Measurements from ENCODE around the gene FGB. TPM values are rescaled to one million over a fixed set of nuclear protein-coding genes. Genes with fewer than 3 reads are reported as not detected.

Gene FGB
- total RNA-seq, 1 donor from 2014 or later: not detected

- POLR2A ChIA-PET: no interaction called here
- H3K27me3 Mint-ChIP-seq: peaks cover 26% of the 10 kb centered on the region
- ATAC-seq (ENCODE audit: low read depth): no peak
Measured at GRCh38 chr4:154611833-154612232, 49.0 kb downstream of the FGB start.

GRCh38 chr4:154612472-154613414, 49.9 kb downstream of the FGB start, which contains the start of gene FGG:
TSS of gene FGG (minus strand) at chr4:154612656. CDS start at chr4:154612609, 47 bp downstream.
- Mint-ChIP-seq H3K27ac (no peak within 1 kb of the TSS), H3K36me3 (ENCODE audit: low read depth) (no peaks in the 10 kb centered on the region), H3K9me3 (no peaks in the 10 kb centered on the region), H3K4me1 (peaks cover 11% of the 10 kb centered on the region), H3K27me3 (peaks cover 19% of the 10 kb centered on the region), H3K4me3 (no peak within 1 kb of the TSS)
- DNase-seq (no peak), ATAC-seq (ENCODE audit: low read depth) (no peak)
- CTCF ChIA-PET: interaction anchor here (2.5 kb wide), 1 partner anchor 10 kb away, joined by 6 read pairs; no protein-coding TSS in a partner anchor
- TF ChIP-seq CTCF (IDR thresholded peaks at IDR 0.05): no peak
- intact Hi-C loops (cut with micrococcal nuclease): loop anchor here (10.0 kb wide), 1 partner anchor 1268 kb away; the partner anchor contains the start of gene MND1
- POLR2A ChIA-PET: no interaction called here

More at GRCh38 chr4:154611833-154612232, 49.0 kb downstream of the FGB start:
- Mint-ChIP-seq H3K36me3 (ENCODE audit: low read depth) (no peaks in the 10 kb centered on the region), H3K27ac (no peak overlapping the region), H3K9me3 (no peaks in the 10 kb centered on the region), H3K4me3 (no peak overlapping the region), H3K4me1 (peaks cover 8% of the 10 kb centered on the region)
- no peak for DNase-seq
- intact Hi-C loops (cut with micrococcal nuclease): loop anchor here (10.0 kb wide), 1 partner anchor 1267 kb away; the partner anchor contains the start of gene MND1
- CTCF ChIA-PET: no interaction called here
- no peak for TF ChIP-seq CTCF (IDR thresholded peaks at IDR 0.05)

- intact Hi-C loops (cut with micrococcal nuclease): loop anchor here (10.0 kb wide), 1 partner anchor 1270 kb away; the partner anchor contains the start of gene MND1
- peaks cover 12% of the 10 kb centered on the region for H3K27me3 Mint-ChIP-seq
- no peak overlapping the region for H3K4me3 Mint-ChIP-seq
- peaks cover 15% of the 10 kb centered on the region for H3K4me1 Mint-ChIP-seq
- H3K27ac Mint-ChIP-seq: no peak overlapping the region
- ChIA-PET CTCF (interaction anchor here (2.5 kb wide), 1 partner anchor 8 kb away, joined by 6 read pairs; no protein-coding TSS in a partner anchor), POLR2A (no interaction called here)
- DNase-seq (no peak), ATAC-seq (ENCODE audit: low read depth) (no peak)
- TF ChIP-seq CTCF (IDR thresholded peaks at IDR 0.05): no peak
- no peaks in the 10 kb centered on the region for H3K9me3 Mint-ChIP-seq
- H3K36me3 Mint-ChIP-seq (ENCODE audit: low read depth): no peaks in the 10 kb centered on the region
Measured at GRCh38 chr4:154614306-154614705, 51.5 kb downstream of the FGB start.

GRCh38 chr4:154615211-154615610, 52.4 kb downstream of the FGB start:
- H3K4me1 Mint-ChIP-seq: peaks cover 15% of the 10 kb centered on the region
- POLR2A ChIA-PET: no interaction called here
- no peaks in the 10 kb centered on the region for H3K36me3 Mint-ChIP-seq (ENCODE audit: low read depth)
- no peak overlapping the region for H3K27ac Mint-ChIP-seq
- no peak for ATAC-seq (ENCODE audit: low read depth)
- no peaks in the 10 kb centered on the region for H3K9me3 Mint-ChIP-seq
- CTCF ChIA-PET: no interaction called here
- no peak overlapping the region for H3K4me3 Mint-ChIP-seq
- DNase-seq: no peak
- peaks cover 9% of the 10 kb centered on the region for H3K27me3 Mint-ChIP-seq
- TF ChIP-seq CTCF (IDR thresholded peaks at IDR 0.05): no peak
- intact Hi-C loops (cut with micrococcal nuclease): loop anchor here (10.0 kb wide), 1 partner anchor 1270 kb away; the partner anchor contains the start of gene MND1

- ChIA-PET POLR2A (no interaction called here), CTCF (interaction anchor here (1.5 kb wide), 1 partner anchor 57 kb away, joined by 6 read pairs; no protein-coding TSS in a partner anchor)
- no peaks in the 10 kb centered on the region for H3K9me3 Mint-ChIP-seq
- DNase-seq: no peak
- ATAC-seq (ENCODE audit: low read depth): no peak
- intact Hi-C loops (cut with micrococcal nuclease): loop anchor here (10.0 kb wide), 1 partner anchor 1271 kb away; the partner anchor contains the start of gene MND1
- H3K4me1 Mint-ChIP-seq: peaks cover 15% of the 10 kb centered on the region
- no peak overlapping the region for H3K27ac Mint-ChIP-seq
- TF ChIP-seq CTCF (IDR thresholded peaks at IDR 0.05): no peak
- H3K4me3 Mint-ChIP-seq: no peak overlapping the region
- H3K27me3 Mint-ChIP-seq: peaks cover 9% of the 10 kb centered on the region
- H3K36me3 Mint-ChIP-seq (ENCODE audit: low read depth): no peaks in the 10 kb centered on the region
Measured at GRCh38 chr4:154616287-154616686, 53.5 kb downstream of the FGB start.
